Thymus (tissue), 14 donors: ENCODE measurements around the gene E4F1. TPM values are rescaled to one million over a fixed set of nuclear protein-coding genes. Genes with fewer than 3 reads are reported as not detected.
A peak's percentile ranks its signal among the peaks of the same experiment; 100 is the strongest.

Experiments used
- DNase-seq, 9 donors: peaks; one replicate each; pipeline ENCODE4 v3.0.0-alpha.2; 2013; ENCODE audit warnings: low spot score in 9 of 9, low read depth in 6 of 9, missing footprints in 1 of 9
- H3K27ac ChIP-seq, 2 donors: one replicate each; pipeline ENCODE4 v1.5.1; 2013; ENCODE audit warnings: control low read depth in 1 of 2, low read depth in 1 of 2, low read length in 1 of 2, mild to moderate bottlenecking in 1 of 2, moderate library complexity in 1 of 2
- H3K27me3 ChIP-seq, 2 donors: one replicate each; pipeline ENCODE4 v1.5.1; 2013; ENCODE audit warnings: low read length in 1 of 2; ENCODE audit not compliant: control insufficient read depth in 2 of 2, insufficient read depth in 1 of 2
- H3K36me3 ChIP-seq, 2 donors: one replicate each; pipeline ENCODE4 v1.5.1; 2013; ENCODE audit warnings: low read length in 1 of 2, mild to moderate bottlenecking in 1 of 2, moderate library complexity in 1 of 2; ENCODE audit not compliant: control insufficient read depth in 2 of 2, insufficient read depth in 2 of 2
- H3K4me1 ChIP-seq, 2 donors: one replicate each; pipeline ENCODE4 v1.5.1; 2013; ENCODE audit warnings: low read length in 2 of 2; ENCODE audit not compliant: control insufficient read depth in 2 of 2, insufficient read depth in 2 of 2
- H3K4me3 ChIP-seq, 2 donors: one replicate each; pipeline ENCODE4 v1.5.1; 2013; ENCODE audit warnings: low read length in 2 of 2, control low read depth in 1 of 2, mild to moderate bottlenecking in 1 of 2
- H3K9me3 ChIP-seq, 2 donors: one replicate each; pipeline ENCODE4 v1.5.1; 2013; ENCODE audit warnings: low read length in 1 of 2, mild to moderate bottlenecking in 1 of 2; ENCODE audit not compliant: control insufficient read depth in 2 of 2, insufficient read depth in 1 of 2
- WGBS: extraction: QIAGEN DNeasy Blood & Tissue Kit; methylation state at CpG from one replicate; pipeline ENCODE4 v1.1.7; 2013; 5-methylcytosine and 5-hydroxymethylcytosine counted together
- long read RNA-seq, 10 donors: transcript quantifications; one replicate each; lab custom pipeline, GENCODE V29; 2026
- polyA plus RNA-seq: library from polyadenylated mRNA; stranded (reverse); fragments of 200-250 nt; gene quantifications from one replicate; pipeline ENCODE4 v1.2.3, GENCODE V29; 2013
- total RNA-seq: library from RNA; stranded (reverse); fragments of 120-200 nt; gene quantifications from one replicate; pipeline ENCODE4 v1.2.4, GENCODE V29; 2013
- donor health status: healthy.

E4F1 gene
- 26.5 TPM for total RNA-seq
- polyA plus RNA-seq, result 42.3 TPM
- long read RNA-seq, donor 1, result 0 reads
- long read RNA-seq, donor 2, result 0 reads
- long read RNA-seq, donor 3, partial matches to known transcripts, result 5 of 6 reads
- long read RNA-seq, donor 3, other reads (novel, unspliced or antisense), result 0 of 6 reads
- long read RNA-seq, donor 4, partial matches to known transcripts, result 10 of 13 reads
- long read RNA-seq, donor 4, other reads (novel, unspliced or antisense), result 0 of 13 reads
- long read RNA-seq, donor 5, transcript E4F1-201 (14 exons, 2,573 nt), result major isoform, 6 of 6 reads
- long read RNA-seq, donor 5, partial matches to known transcripts, result 0 of 6 reads
- long read RNA-seq, donor 5, other reads (novel, unspliced or antisense), result 0 of 6 reads
- long read RNA-seq, donor 6, result 0 reads
- long read RNA-seq, donor 7, result 0 reads
- long read RNA-seq, donor 8, result 0 reads
- long read RNA-seq, donor 9, result 0 reads
- long read RNA-seq, donor 10, partial matches to known transcripts, result 0 of 1 reads
- long read RNA-seq, donor 10, other reads (novel, unspliced or antisense), result 0 of 1 reads

GRCh38 chr16:2223221-2223941, at the start of gene E4F1:
TSS of gene E4F1 (plus strand) at chr16:2223591. CDS start at chr16:2223614, 23 bp downstream.
- peaks cover 7 to 10% of the 10 kb centered on the region in 2 donors for H3K36me3 ChIP-seq
- no peaks in the 10 kb centered on the region for H3K27me3 ChIP-seq
- H3K4me1 ChIP-seq, result peaks cover 7 to 13% of the 10 kb centered on the region in 2 donors
- under 1% methylated on average over 82 of the region's 82 CpGs for WGBS
- H3K9me3 ChIP-seq, result peaks cover 0 to 6% of the 10 kb centered on the region in 2 donors
- H3K27ac ChIP-seq, result peak within 1 kb of the TSS; percentile 72 to 81
- DNase-seq, result peak; percentile 87 to 97 (median 94)
- peak within 1 kb of the TSS; percentile 62 to 88 for H3K4me3 ChIP-seq

GRCh38 chr16:2173916-2174315, 49.5 kb upstream of the E4F1 start:
- H3K27me3 ChIP-seq, result no peaks in the 10 kb centered on the region
- peaks cover 54 to 69% of the 10 kb centered on the region in 2 donors for H3K36me3 ChIP-seq
- WGBS, result 98% methylated on average over 4 of the region's 4 CpGs
- no peak overlapping the region for H3K27ac ChIP-seq
- no peak for DNase-seq
- no peaks in the 10 kb centered on the region for H3K4me1 ChIP-seq
- no peak overlapping the region for H3K4me3 ChIP-seq
- H3K9me3 ChIP-seq, result no peaks in the 10 kb centered on the region

- H3K27ac ChIP-seq, result no peak overlapping the region
- WGBS, result 98% methylated on average over 21 of the region's 21 CpGs
- no peak overlapping the region for H3K4me3 ChIP-seq
- DNase-seq, result no peak
- H3K27me3 ChIP-seq, result peaks cover 0 to 3% of the 10 kb centered on the region in 2 donors
- H3K4me1 ChIP-seq, result no peaks in the 10 kb centered on the region
- H3K36me3 ChIP-seq, result peaks cover 50 to 69% of the 10 kb centered on the region in 2 donors
- H3K9me3 ChIP-seq, result no peaks in the 10 kb centered on the region
Measured at GRCh38 chr16:2174396-2175131, 48.8 kb upstream of the E4F1 start.

- Histone ChIP-seq H3K27me3 (peaks cover 0 to 3% of the 10 kb centered on the region in 2 donors), H3K4me3 (no peak overlapping the region), H3K36me3 (peaks cover 47 to 68% of the 10 kb centered on the region in 2 donors), H3K9me3 (no peaks in the 10 kb centered on the region), H3K27ac (no peak overlapping the region), H3K4me1 (no peaks in the 10 kb centered on the region)
- no peak for DNase-seq
- 98% methylated on average over 10 of the region's 10 CpGs for WGBS
Measured at GRCh38 chr16:2175454-2175853, 47.9 kb upstream of the E4F1 start.

- 98% methylated on average over 23 of the region's 23 CpGs for WGBS
- H3K4me3 ChIP-seq, result no peak overlapping the region
- peaks cover 42 to 63% of the 10 kb centered on the region in 2 donors for H3K36me3 ChIP-seq
- peaks cover 0 to 3% of the 10 kb centered on the region in 2 donors for H3K27me3 ChIP-seq
- H3K9me3 ChIP-seq, result no peaks in the 10 kb centered on the region
- no peaks in the 10 kb centered on the region for H3K4me1 ChIP-seq
- no peak overlapping the region for H3K27ac ChIP-seq
- no peak for DNase-seq
Measured at GRCh38 chr16:2176047-2176446, 47.3 kb upstream of the E4F1 start.

GRCh38 chr16:2177101-2177500, 46.3 kb upstream of the E4F1 start:
- Histone ChIP-seq H3K27ac (no peak overlapping the region), H3K9me3 (no peaks in the 10 kb centered on the region), H3K27me3 (peaks cover 0 to 3% of the 10 kb centered on the region in 2 donors), H3K4me1 (no peaks in the 10 kb centered on the region), H3K36me3 (peaks cover 34 to 53% of the 10 kb centered on the region in 2 donors), H3K4me3 (no peak overlapping the region)
- no peak for DNase-seq
- WGBS, result 98% methylated on average over 18 of the region's 18 CpGs

GRCh38 chr16:2177561-2177960, 45.8 kb upstream of the E4F1 start:
- 97% methylated on average over 20 of the region's 20 CpGs for WGBS
- Histone ChIP-seq H3K36me3 (peaks cover 34 to 48% of the 10 kb centered on the region in 2 donors), H3K27me3 (peaks cover 0 to 3% of the 10 kb centered on the region in 2 donors), H3K4me3 (no peak overlapping the region), H3K9me3 (no peaks in the 10 kb centered on the region), H3K4me1 (no peaks in the 10 kb centered on the region), H3K27ac (no peak overlapping the region)
- no peak for DNase-seq

GRCh38 chr16:2178321-2179106, 44.9 kb upstream of the E4F1 start:
- H3K4me3 ChIP-seq, result no peak overlapping the region
- WGBS, result 47% methylated on average over 106 of the region's 106 CpGs
- H3K27ac ChIP-seq, result no peak overlapping the region
- peaks cover 28 to 39% of the 10 kb centered on the region in 2 donors for H3K36me3 ChIP-seq
- no peaks in the 10 kb centered on the region for H3K4me1 ChIP-seq
- DNase-seq, result peak in 1 of 9 donors; percentile 16
- H3K27me3 ChIP-seq, result peaks cover 0 to 3% of the 10 kb centered on the region in 2 donors
- H3K9me3 ChIP-seq, result no peaks in the 10 kb centered on the region
